DOHH2 (cell line): ENCODE measurements around the gene ATP2A2.

Source experiments
- EZH2phosphoT487 ChIP-seq: fragments of 200-600 bp; sonication (generic); IDR thresholded peaks from 2 replicates; pipeline ENCODE4 v1.6.1; 2017; ENCODE audit warnings: borderline replicate concordance, mild to moderate bottlenecking, antibody characterized with exemption, low read length, moderate library complexity, mixed read lengths
- TF ChIP-seq, protein P1 (sequence below): fragments of 200-600 bp; sonication (generic); IDR thresholded peaks from one replicate; pipeline ENCODE4 v1.5.1; 2014; ENCODE audit warnings: antibody characterized with exemption, mild to moderate bottlenecking, low read depth, low read length; ENCODE audit not compliant: poor library complexity, severe bottlenecking

DNA sequence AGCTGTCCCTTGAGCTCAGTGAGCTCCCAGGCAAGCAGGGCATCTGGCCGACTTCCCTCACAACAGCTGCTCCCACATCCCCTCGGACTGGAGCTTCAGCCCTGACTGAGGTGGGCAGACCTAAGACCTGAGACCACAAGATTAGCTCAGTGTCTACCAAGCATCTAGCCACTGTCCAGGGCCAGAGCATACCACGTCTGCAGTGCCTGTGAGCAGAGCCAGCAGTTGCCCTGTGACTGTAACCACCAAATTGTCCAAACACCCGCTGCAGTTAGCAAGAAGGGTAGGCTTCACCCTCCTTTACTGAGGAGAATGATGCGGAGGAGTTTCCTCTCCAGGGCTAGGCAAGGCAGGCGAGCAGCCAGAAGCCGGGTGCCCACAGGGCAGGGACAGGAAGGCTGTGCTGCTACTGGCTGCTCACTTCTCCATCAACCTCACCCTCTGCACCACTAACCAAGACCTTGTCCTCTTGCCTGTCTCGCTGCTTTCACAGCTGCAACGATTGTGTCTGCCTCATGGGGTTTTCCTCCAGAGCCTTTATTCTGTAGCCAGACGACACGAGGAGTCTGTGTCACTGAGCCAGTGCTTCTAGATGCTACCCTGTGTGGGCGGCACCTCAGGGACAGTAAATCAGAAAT, 68.6 kb downstream of the ATP2A2 start:
- TF ChIP-seq, protein P1, sequence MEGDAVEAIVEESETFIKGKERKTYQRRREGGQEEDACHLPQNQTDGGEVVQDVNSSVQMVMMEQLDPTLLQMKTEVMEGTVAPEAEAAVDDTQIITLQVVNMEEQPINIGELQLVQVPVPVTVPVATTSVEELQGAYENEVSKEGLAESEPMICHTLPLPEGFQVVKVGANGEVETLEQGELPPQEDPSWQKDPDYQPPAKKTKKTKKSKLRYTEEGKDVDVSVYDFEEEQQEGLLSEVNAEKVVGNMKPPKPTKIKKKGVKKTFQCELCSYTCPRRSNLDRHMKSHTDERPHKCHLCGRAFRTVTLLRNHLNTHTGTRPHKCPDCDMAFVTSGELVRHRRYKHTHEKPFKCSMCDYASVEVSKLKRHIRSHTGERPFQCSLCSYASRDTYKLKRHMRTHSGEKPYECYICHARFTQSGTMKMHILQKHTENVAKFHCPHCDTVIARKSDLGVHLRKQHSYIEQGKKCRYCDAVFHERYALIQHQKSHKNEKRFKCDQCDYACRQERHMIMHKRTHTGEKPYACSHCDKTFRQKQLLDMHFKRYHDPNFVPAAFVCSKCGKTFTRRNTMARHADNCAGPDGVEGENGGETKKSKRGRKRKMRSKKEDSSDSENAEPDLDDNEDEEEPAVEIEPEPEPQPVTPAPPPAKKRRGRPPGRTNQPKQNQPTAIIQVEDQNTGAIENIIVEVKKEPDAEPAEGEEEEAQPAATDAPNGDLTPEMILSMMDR, result no peak
- TF ChIP-seq EZH2phosphoT487, result no peak
